Endothelial cell of umbilical vein (primary cell): ENCODE data around the gene PPP4C.

ENCODE experiments used
- EZH2 ChIP-seq: IDR thresholded peaks from 2 replicates; pipeline ENCODE4 v1.6.1; 2012; ENCODE audit warnings: borderline replicate concordance, low read depth, mild to moderate bottlenecking, moderate library complexity, low read length, inconsistent platforms; ENCODE audit not compliant: severe bottlenecking
- TF ChIP-seq, protein P1 (sequence below), 2 donors: IDR thresholded peaks; 1 replicate in 1 of 2; 2 replicates in 1 of 2; pipeline ENCODE4 v1.5.1; 2011; ENCODE audit warnings: low read length in 2 of 2, mild to moderate bottlenecking in 2 of 2, moderate library complexity in 2 of 2, control low read depth in 1 of 2, inconsistent platforms in 1 of 2, low read depth in 1 of 2; ENCODE audit not compliant: insufficient read depth in 1 of 2; ENCODE audit errors: extremely low read depth in 1 of 2

GRCh38 chr16:30127993-30128392 is 52.2 kb downstream of the PPP4C start:
- TF ChIP-seq, protein P1, sequence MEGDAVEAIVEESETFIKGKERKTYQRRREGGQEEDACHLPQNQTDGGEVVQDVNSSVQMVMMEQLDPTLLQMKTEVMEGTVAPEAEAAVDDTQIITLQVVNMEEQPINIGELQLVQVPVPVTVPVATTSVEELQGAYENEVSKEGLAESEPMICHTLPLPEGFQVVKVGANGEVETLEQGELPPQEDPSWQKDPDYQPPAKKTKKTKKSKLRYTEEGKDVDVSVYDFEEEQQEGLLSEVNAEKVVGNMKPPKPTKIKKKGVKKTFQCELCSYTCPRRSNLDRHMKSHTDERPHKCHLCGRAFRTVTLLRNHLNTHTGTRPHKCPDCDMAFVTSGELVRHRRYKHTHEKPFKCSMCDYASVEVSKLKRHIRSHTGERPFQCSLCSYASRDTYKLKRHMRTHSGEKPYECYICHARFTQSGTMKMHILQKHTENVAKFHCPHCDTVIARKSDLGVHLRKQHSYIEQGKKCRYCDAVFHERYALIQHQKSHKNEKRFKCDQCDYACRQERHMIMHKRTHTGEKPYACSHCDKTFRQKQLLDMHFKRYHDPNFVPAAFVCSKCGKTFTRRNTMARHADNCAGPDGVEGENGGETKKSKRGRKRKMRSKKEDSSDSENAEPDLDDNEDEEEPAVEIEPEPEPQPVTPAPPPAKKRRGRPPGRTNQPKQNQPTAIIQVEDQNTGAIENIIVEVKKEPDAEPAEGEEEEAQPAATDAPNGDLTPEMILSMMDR (IDR thresholded peaks at IDR 0.05; ENCODE audit: extremely low read depth in 1 of 2, insufficient read depth in 1 of 2, low read depth in 1 of 2, low read length in 2 of 2): no peak
- no peak for TF ChIP-seq EZH2
